Glomerular endothelial cell (primary cell): Measurements from ENCODE around the gene GIPC2. TPM values are rescaled to one million over a fixed set of nuclear protein-coding genes. Genes with fewer than 3 reads are reported as not detected.

Source experiments
- DNase-seq: peaks from one replicate; pipeline ENCODE4 v3.0.0-alpha.2; 2011; ENCODE audit warnings: low read depth, low spot score; ENCODE audit errors: extremely low read depth
- total RNA-seq: library from RNA; depleted of rRNA; stranded (reverse); fragments of >200 nt; gene quantifications from 2 replicates; pipeline ENCODE4 v1.2.3, GENCODE V29; 2015

Gene GIPC2
- total RNA-seq, 1 donor from 2014 or later, result 2.0 TPM

DNA sequence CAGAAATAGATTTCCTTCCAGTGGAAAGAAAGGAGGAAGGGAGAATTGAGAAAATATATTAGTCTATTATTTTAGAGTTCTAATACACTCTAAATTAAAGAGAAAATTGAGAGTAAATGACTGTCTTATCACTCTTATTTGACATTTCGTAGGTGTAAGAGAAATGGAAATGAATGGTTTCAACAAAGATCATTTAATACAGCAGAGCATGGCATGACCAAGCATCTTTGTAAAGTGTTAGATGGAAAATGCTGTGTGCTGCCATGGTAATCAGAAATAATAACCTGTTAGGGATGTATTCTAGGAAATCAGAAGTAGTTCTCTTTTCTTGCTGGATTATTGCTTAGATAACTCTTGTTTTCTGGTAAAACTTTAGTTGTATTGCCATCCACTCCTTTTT, 90.9 kb downstream of the GIPC2 start:
- no peak for DNase-seq

DNA sequence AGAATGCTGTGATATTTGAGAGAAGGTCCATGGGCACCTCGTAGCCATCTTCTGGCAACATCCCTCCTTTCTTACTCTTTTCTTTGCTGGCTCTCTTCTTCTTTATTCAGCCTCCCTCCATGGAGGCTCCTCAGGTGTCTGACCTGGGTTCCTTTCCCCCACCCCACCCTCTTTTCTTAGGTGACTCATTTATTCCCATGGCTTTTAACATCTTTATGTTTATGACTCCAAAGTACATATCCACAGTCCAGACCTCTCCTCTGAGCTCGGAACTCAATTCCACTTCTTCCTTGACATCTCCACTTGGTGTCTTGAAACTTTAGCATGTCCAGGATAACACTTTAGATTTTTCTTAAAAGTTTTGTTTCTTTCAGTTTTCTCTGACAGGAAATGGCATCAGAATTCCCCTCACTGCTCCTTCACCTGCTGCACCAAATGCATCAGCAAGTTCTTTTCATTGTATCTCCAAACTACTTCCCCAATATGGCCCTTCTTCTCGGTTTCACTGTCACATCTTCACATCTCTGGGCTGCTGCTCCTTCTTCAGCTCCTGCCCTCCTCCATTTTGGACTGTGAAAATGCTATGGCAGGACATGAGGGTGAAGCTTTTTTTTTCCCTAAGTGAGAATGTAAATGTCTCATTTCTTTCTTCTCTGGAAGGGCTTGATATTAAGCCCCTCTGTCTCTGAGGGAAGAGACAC, 95.9 kb downstream of the GIPC2 start:
- no peak for DNase-seq

DNA sequence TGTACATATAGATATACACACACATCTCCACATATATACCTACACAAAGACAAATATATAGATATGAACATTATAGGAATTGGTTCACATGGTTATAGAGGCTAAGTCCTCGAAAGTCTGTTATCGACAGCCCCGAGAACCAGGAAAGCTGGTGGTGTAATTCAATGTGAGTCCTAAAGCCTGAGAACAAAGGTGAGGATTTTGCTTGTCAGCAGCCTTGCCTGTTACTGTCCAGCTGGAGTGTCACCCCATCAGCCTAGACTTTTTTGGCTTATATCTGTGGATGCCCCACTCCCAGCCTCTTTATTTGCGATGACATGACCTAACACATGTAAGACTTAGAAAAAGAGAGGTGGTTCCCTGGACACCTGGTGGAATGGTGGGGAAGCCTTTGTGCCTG, 97.0 kb downstream of the GIPC2 start:
- no peak for DNase-seq

DNA sequence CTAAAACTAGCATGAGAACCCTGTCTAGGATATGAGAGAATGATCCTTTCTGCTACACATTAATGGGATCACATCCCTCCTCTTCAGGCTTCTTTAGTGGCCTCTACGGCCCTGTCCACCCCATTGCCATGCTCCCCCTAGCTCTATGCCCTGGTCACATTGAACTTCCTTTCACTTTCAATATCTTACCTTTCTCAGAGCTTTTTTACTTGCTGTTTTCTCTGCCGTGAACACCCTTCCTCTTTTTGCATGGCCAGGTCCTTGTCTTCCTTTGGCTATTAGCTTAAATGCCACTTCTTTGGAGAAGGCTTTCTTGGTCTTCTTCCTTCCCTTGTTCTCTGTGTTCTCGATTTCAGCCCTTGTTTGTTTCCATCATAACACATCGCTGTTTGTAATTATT, 97.4 kb downstream of the GIPC2 start:
- no peak for DNase-seq

DNA sequence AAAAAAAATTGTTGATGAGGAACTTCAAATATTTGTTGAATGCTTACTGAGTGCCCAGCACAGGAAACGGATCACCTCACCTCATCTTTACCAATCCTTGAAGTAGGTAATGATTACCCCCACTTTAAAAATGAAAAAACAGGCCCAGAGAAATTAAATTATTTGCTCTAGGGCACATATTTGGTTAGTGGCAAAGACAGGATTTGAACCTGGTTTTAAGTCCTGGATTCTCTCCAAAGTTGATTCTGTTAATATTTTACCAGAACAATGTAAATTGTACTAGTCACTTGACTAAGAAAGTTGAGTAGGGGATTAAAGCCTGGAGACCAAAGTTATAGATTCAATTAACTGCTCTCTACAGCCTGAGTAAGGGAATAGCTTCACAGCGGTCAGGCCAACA, 97.9 kb downstream of the GIPC2 start:
- no peak for DNase-seq

DNA sequence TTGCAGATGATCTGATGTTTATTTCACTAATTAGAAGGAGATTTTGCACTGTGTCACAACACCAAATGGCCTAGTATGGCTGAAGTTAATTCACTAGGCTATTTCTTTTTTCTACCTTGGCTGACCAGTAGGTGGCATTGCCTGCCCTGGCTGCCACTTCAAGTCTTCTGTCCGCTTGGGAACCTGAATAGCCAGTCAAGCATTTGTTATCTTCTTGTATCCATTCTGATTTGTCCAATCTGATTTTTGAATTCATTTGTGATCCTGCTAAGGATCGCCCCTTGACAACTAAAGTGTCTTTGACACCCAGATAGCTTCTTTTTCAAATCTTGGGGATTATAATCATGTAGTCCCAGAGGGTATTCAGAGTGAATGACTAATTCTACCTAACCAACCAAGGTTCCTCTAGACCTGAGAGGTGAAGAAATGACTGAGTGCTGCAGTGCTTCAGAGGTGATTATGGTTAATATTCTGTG, 99.4 kb downstream of the GIPC2 start:
- DNase-seq, result peak; percentile 27

DNA sequence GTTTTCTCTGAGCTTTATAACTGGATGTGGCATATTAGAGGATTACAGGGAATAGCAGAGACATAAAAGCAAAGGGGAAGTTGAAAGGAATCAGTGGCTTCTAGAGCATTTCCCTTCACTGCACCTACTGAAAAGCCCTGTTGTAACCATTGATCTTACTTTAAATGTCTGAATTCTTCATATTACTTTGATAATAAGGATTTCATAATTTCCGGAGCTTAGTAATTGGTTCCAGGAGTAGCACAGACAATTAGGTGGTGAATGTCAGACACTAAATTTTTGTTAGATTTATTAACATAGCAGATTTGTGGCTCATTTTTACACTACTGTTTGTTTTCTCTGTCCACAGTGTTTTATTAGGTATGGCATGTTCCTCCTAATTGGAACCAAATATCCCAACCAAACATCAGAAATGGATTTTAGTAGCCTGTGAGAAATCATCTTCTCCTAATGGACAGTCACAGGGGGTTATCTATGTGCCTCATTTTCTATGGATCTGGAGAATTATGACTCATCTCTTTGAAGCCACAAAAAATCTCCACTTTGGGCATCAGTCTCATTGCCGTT, 100.5 kb downstream of the GIPC2 start:
- DNase-seq, result no peak

DNA sequence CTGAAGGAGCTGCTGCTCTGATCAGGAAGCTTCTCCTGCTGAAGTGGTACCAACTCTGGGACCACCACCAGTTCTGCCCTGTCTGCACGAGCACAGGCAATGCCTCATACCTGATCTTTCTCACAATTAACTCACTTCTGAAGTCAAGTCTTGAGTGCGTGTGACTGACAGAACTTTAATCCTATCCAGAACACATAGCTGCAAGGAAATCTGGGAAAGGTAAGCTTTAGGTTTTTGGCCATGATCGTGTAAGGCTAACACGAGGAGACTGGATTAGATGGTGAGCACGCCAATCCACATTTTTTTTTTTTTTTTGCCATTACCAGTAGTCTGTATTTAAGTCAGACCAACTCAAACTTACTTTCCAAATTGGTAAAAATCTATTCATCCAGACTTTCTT, 101.3 kb downstream of the GIPC2 start:
- no peak for DNase-seq

DNA sequence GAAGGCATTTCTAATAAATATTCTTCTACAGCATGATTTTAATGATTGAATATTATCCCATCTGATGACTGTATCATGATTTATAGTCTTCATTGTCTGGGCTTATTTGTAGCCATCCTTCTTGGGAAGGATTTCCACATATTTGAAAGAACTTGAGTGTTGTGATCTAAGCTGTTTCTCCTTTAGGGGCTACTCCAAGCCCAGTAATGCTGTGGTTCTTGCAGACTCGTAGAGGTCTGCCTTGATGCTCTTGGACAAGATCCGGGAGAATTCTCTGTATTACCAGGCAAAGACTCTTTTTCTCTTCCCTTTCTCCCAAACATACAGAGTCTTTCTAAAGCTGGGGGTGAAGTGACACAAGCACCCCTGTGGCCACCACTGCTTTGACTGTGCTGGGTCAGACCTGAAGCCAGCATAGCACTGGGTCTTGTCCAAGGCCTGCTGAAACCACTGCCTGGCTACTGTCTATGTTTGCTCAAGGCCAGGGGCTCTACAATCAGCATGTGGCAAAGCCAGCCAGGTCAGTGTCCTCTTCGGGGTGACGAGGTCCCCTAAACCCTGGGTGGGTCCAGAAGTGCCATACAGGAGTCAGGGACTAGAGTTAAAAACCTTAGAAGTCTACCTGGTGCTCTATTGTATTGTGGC, 107.4 kb downstream of the GIPC2 start:
- no peak for DNase-seq

DNA sequence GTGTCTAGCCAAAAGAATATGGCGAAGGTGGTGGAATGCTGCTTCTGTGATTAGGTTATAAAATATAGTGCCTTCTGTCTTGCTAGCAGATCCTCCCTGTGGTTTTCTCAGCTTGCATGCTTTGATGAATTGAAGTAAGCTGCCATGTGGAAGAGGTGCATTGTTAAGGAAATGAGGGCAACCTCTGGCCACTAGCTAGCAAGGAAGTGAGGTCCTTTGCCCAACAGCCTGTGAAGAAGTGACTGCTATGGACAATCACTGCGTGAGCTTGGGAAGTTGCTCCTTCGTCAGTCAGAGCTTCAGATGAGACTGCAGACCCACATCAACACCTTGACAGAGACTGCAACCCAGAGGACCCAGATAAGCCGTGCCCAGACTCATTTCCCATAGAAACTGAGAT, 109.4 kb downstream of the GIPC2 start:
- no peak for DNase-seq

DNA sequence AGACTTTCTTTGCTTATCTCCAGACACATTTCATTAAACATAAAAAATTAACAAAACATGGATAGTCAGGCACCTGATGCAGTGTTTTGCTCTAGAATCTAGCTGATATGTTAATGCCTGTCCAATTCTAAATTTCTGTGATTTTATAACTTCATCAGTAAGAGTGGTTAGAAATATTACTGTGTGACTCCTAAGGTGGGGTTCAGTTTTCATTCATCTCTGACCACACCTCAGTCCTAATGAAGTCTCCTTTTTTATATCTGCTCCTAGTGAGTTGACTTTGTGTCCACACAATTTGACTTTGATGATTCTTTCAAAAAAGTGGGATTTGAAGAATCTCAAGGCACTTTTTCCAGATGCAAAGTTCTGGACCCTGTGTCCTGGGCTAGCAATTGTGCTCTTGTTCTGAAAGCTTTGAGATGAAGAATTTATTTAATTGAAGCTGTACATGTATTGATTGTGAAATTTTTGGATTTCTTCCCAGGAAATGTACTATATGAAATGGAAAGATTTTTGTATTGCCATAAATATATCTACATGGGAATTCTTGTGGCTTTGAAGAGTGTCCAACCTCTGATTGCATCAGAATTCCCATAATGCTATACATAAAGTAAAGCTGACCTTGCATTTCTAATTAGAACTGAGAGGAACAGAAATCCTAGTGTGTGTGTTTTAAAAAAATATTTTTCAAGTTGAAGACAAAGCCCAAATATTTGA, 111.2 kb downstream of the GIPC2 start:
- no peak for DNase-seq

DNA sequence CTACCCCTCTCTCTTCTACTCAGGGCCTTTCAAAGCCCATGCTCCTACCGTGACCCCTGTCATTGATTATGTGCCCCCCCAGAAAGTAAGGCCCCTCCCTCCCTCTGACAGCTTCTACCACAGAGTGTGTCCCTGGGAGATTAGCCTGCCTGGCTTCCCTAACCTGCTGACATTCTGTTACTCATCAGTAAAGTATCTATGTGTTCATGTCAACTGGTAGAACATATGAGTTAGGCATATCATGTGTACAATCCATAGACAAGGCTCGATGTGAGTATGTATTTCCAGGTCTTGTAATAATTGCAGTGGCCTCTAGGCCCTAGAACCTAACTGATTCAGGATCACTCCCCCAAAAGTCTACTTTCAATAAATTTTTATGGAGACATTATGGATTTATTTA, 120.0 kb downstream of the GIPC2 start:
- no peak for DNase-seq

DNA sequence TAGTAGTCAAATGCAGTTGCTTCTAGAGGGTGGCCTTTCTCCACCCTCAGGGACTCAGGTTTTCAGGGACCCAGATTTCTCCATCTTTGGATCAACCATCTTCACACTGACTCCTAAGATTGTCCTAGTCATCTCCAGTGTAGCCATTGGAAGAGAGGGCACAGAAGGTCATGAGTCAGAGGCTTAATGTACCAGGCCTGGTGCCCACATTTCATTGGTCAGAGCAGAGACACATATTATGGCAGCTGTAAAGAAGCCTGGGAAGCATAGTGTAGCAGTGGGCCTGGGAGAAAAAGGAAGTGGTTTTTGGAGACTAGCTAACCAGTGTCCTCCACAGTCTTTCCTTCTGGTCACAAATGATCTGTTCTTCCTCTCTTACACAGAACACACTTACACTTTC, 122.5 kb downstream of the GIPC2 start:
- no peak for DNase-seq

DNA sequence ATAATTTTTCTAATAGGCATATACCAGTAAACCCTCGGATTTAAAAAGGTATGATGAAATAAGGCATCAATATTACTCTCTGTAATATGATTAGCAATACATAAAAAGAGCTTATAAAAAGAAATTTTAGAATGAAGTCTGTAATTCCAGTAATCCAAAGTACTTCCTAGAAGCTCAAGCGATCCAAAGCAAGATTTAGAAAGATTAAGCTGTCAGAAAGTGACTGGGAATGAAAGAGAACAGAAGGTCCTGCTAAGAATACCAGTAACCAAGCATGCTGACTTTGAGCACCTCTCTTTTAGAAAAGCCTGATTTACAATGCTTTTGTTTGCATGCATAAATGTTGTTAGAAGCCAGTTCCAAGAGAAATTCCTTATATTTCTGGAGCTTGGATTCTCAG, 125.1 kb downstream of the GIPC2 start:
- no peak for DNase-seq

DNA sequence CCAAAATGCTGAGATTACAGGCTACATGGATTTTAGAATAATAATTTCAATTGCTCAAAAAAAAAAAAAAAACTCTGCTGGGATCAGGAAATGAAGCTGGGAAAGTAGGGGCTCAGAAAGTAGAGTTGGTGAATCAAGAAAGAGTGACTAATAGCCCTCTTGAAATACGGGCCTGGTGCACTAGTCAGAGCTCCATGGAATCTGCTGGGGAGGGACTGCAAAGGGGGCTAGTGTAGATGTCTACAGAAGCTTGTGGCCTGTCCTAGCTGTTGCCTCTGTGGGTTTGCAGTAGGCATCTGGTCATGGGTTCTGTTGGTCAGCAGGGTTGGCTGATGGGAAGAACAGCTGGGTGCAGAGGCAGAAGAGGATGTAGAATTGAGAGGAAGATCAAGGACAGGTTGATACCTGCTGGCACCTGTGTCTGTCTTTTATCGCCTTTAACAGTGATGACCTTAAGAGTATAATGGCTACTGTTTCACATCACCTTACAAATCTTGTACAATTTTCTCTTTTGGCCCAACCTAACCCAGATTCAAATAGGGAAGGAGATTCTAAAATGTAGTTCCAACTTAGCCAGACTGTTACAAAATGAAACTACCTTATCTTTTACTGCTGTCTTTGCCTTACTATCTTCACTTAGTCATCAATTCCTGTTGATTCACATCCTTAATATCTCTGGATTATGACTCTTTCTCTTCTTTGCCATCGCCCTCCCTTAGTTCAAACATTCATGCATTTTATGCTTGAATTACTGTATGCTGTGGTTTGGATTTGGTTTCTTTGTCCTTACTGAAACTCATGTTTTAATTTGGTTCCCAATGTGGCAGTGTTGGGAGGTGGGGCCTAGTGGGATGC, 126.2 kb downstream of the GIPC2 start:
- DNase-seq, result no peak

DNA sequence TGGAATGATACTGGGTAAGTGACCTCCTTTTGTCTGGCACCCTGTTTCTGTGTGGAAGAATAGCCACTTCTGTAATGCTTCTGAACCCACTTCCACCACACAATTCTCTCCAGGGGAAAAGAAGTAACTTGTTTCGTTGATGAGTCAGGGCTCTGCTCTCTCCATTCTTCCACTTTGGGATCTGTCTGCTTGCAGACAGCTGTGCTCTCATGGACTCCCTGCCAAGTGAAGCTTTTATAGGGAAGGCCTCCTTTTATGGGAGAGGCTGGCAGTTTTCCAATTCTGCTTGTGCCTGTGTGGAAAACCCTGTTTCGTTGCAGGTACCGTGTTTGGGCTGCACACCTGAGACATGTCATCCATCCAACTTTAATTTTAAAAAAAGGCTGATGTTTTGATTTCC, 130.7 kb downstream of the GIPC2 start:
- no peak for DNase-seq

DNA sequence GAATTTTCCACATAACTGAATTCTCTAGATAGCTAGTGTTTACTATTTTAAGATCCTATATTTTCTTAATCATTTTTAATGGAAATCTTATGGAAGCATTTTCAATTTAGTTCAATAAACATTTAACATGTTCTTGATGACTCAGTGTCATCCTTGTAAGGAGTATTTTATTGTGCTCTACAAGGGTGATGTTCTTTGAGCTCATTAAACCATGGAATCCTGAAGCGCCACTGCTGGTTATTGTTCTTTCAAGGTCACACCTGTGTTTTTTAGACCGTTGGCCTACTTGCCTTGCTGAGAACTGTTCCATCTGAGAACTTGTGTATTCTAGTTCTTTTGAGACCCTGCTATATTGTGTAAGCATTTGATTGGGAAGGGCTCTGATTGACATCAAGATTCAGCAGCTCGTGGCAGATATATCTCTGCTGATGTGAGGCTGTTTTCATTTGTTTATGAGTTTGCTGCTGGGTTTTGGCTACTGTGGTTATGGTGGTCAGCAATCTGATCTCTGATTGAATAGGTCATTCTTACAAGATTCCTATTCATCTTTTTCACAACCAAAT, 132.0 kb downstream of the GIPC2 start:
- DNase-seq, result no peak

DNA sequence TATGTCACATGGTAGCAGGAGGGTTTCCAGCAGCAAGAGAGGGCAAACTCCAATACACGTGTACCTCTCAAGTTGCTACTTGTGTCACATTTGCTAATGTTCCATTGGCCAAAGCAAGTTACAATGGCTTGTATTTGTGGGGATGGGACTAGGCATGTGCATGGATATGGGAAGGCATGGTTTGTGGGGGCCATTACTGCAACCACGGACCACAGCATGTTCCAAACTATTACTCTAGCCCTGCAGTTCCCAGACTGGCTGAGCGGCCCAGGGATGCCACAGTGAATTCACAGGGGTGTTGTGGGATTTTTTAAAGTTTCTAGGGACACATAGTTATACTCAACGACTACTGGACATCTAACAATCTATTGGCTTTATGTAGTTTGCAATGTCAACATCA, 133.1 kb downstream of the GIPC2 start:
- no peak for DNase-seq

DNA sequence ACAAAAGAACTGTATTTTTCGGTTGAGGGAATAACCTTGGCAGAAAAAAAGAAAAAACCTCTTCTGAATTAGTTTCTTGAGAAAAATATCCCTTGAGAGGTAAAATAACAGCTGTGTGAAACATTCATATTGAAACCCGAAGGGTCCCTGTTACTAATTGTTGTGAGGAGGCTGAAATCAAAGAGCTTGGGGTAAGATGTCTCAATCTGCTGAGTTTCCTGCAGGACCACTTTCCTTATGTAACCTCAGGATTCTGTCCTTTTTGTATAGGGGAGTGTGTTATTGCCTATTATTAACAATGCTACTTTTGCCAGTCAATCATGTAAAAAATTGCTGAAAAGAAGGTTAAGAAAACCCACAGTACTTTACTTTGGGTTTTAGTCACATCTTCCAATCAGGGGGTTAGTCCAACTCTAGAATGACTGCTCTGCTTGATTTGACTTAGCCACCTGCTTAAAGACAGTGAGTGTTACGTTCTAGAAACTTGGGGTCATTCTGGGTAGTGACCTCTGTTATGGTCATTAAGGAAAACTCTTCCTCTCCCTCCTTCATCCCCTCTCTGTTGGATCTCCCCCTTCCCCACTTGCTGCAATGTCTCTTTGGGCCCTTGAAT, 138.8 kb downstream of the GIPC2 start:
- DNase-seq, result no peak
